ENCODE results near the gene GRIK2. TPM values are rescaled to one million over a fixed set of nuclear protein-coding genes. Genes with fewer than 3 reads are reported as not detected.
A peak's percentile ranks its signal among the peaks of the same experiment; 100 is the strongest.

GRIK2 gene
- polyA plus RNA-seq, 1 of the 3 experiments (the other 2 are of a cell fraction) = 0.30 TPM

- no peak overlapping the region for H2AFZ ChIP-seq (ENCODE audit: low read depth)
- TF ChIP-seq EZH2phosphoT487 (IDR thresholded peaks at IDR 0.05; ENCODE audit: borderline replicate concordance, low read depth) (no peak), NFIC (IDR thresholded peaks at IDR 0.05; ENCODE audit: borderline replicate concordance) (no peak), CTCF (IDR thresholded peaks at IDR 0.05) (no peak), IRF3 (IDR thresholded peaks at IDR 0.05; ENCODE audit: low read depth, low read length) (no peak)
- no peaks in the 10 kb centered on the region for H3K36me3 ChIP-seq (replicated peaks in 1 of 2; ENCODE audit: control insufficient read depth in 1 of 2, insufficient read depth in 2 of 2, low read length in 1 of 2)
- H3K9me2 ChIP-seq = no peaks in the 10 kb centered on the region
- H3K9me3 ChIP-seq = no peaks in the 10 kb centered on the region
- DNase-seq = no peak
- no peak overlapping the region for H3K9ac ChIP-seq
- no peaks in the 10 kb centered on the region for H3K79me2 ChIP-seq (ENCODE audit: insufficient read depth)
- no peaks in the 10 kb centered on the region for H3F3A ChIP-seq (replicated peaks; ENCODE audit: insufficient read depth)
- H3K27ac ChIP-seq (ENCODE audit: low read depth in 2 of 2, low read length in 1 of 2) = no peak overlapping the region
- H4K20me1 ChIP-seq (ENCODE audit: insufficient read depth) = no peaks in the 10 kb centered on the region
- no peak overlapping the region for H3K4me2 ChIP-seq
- POLR2A ChIA-PET = no interaction called here
- CTCF ChIA-PET = no interaction called here
- H3K27me3 ChIP-seq (ENCODE audit: insufficient read depth) = no peaks in the 10 kb centered on the region
- WGBS (ENCODE audit: low lambda C conversion rate) = 73% methylated on average over 3 of the region's 3 CpGs
- peaks cover 0 to 3% of the 10 kb centered on the region in 2 experiments; a peak in 2 of 4 replicates for H3K4me1 ChIP-seq (ENCODE audit: control insufficient read depth in 1 of 2, insufficient read depth in 2 of 2, low read depth in 1 of 2, low read length in 1 of 2)
- H3K4me3 ChIP-seq (ENCODE audit: low read depth in 2 of 2, low read length in 1 of 2) = no peak overlapping the region
Measured at GRCh38 chr6:102023977-102024657, 630.6 kb downstream of the GRIK2 start.

GRCh38 chr6:102026649-102027048, 633.1 kb downstream of the GRIK2 start:
- Histone ChIP-seq H3K9me3 (no peaks in the 10 kb centered on the region), H3K27me3 (ENCODE audit: insufficient read depth) (no peaks in the 10 kb centered on the region), H3K9ac (no peak overlapping the region), H3K27ac (ENCODE audit: low read depth in 2 of 2, low read length in 1 of 2) (peak overlapping the region in 1 of 2 experiments; percentile 47; a peak in 2 of 4 replicates), H3K79me2 (ENCODE audit: insufficient read depth) (no peaks in the 10 kb centered on the region), H4K20me1 (ENCODE audit: insufficient read depth) (no peaks in the 10 kb centered on the region), H2AFZ (ENCODE audit: low read depth) (no peak overlapping the region), H3K4me2 (no peak overlapping the region), H3F3A (replicated peaks; ENCODE audit: insufficient read depth) (no peaks in the 10 kb centered on the region), H3K36me3 (replicated peaks in 1 of 2; ENCODE audit: control insufficient read depth in 1 of 2, insufficient read depth in 2 of 2, low read length in 1 of 2) (no peaks in the 10 kb centered on the region), H3K4me1 (ENCODE audit: control insufficient read depth in 1 of 2, insufficient read depth in 2 of 2, low read depth in 1 of 2, low read length in 1 of 2) (peaks cover 0 to 3% of the 10 kb centered on the region in 2 experiments; a peak in 2 of 4 replicates), H3K4me3 (ENCODE audit: low read depth in 2 of 2, low read length in 1 of 2) (no peak overlapping the region), H3K9me2 (no peaks in the 10 kb centered on the region)
- ChIA-PET POLR2A (no interaction called here), CTCF (no interaction called here)
- TF ChIP-seq EP300 (IDR thresholded peaks at IDR 0.05; ENCODE audit: borderline replicate concordance in 1 of 2, low read depth in 1 of 2, low read length in 1 of 2) (peak in 1 of 2 experiments; percentile 92; a peak in 2 of 4 replicates), YY1 (IDR thresholded peaks at IDR 0.05; ENCODE audit: low read depth) (no peak), FOSL2 (IDR thresholded peaks at IDR 0.05; ENCODE audit: borderline replicate concordance, low read depth) (no peak), RCOR1 (IDR thresholded peaks at IDR 0.05; ENCODE audit: low read length) (peak; percentile 86), SIN3A (IDR thresholded peaks at IDR 0.05; ENCODE audit: borderline replicate concordance, low read depth, low read length) (no peak), MXI1 (IDR thresholded peaks at IDR 0.05; ENCODE audit: low read depth, low read length) (peak; percentile 50; the same call in 1 of the 2 replicates), CTCF (IDR thresholded peaks at IDR 0.05) (no peak), CHD2 (IDR thresholded peaks at IDR 0.05; ENCODE audit: low read length, partially characterized antibody) (peak; percentile 74), GABPA (IDR thresholded peaks at IDR 0.05; ENCODE audit: low read depth) (no peak), TCF12 (IDR thresholded peaks at IDR 0.05) (0 out of 2 replicates have a peak, but pooled peaks have one; percentile 5), EZH2phosphoT487 (IDR thresholded peaks at IDR 0.05; ENCODE audit: borderline replicate concordance, low read depth) (no peak), RAD21 (IDR thresholded peaks at IDR 0.05; ENCODE audit: low read length) (peak; percentile 31; the same call in 1 of the 2 replicates), GATA2 (CRISPR knock-in tag; IDR thresholded peaks at IDR 0.05) (peak; percentile 95)
- DNase-seq = peak; percentile 4
